Measurements from ENCODE around the gene CMTM2.
"Not testable (repeated sequence)": the region's sequence is repeated elsewhere in the genome, so short reads cannot be mapped to it uniquely, and the experiment has no call there.

CMTM2 gene

GRCh38 chr16:66553223-66553622 lies 26.0 kb upstream of the CMTM2 start:
- peak in 1 of 3 experiments; percentile 41 for DNase-seq

DNA sequence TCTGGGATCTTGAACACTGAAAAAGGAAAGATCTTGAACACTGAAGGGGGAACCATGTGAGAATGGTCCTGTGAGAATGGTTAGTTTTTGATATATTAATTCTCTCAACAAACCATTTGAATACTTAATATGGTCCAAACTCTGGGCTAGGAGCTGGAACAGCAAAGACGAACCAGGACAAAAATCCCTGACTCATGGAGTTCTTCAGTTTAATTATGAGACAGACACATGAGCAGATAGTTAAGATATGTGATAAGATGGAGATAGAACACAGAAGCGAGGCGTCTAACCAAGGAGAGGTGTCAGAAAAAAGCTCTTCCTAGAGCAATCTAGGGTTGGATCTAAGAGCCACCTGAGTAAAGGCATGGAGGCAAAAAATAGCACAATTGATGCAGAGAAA lies 25.2 kb upstream of the CMTM2 start:
- DNase-seq = no peak

- no peak for DNase-seq
Measured at GRCh38 chr16:66554495-66554894, 24.8 kb upstream of the CMTM2 start.

DNA sequence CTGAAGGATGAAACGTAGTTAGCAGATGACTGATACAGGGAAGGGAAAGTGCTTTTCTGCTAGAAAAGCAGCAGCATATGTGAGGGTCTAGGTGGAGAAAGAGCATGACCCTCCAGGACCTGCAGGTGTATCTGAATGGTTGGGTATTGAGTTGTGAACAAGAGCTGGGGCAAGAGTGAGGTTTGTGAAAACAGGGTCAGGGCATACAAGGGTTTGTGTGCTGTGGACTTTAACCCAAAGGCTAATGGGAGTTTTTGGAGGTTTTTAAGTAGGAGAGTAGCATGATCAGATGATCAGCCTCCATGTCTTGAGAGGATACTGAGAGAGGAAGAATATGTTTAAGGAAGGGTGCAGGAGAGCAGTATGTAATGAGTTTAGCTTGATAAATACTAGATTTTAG lies 19.2 kb upstream of the CMTM2 start:
- no peak for DNase-seq

GRCh38 chr16:66561381-66562080 lies 17.7 kb upstream of the CMTM2 start:
- no peak for DNase-seq

GRCh38 chr16:66562409-66562808 lies 16.9 kb upstream of the CMTM2 start:
- DNase-seq = no peak

DNA sequence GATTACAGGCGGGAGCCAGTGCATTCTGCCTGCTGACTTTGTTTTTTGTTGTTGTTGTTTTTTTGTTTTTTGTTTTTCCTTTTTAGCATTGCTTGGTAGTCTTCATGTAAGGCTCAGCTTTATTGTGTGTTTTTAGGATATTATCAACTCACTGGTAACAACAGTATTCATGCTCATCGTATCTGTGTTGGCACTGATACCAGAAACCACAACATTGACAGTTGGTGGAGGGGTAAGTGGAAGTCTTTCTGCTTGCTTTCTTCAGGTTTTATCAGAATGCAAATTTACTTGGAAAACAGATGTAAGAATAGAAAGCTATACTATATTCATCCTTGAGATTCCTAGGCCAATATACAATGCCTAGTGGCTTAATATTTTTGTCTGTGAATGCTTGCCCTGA lies 16.3 kb upstream of the CMTM2 start:
- DNase-seq = no peak

DNA sequence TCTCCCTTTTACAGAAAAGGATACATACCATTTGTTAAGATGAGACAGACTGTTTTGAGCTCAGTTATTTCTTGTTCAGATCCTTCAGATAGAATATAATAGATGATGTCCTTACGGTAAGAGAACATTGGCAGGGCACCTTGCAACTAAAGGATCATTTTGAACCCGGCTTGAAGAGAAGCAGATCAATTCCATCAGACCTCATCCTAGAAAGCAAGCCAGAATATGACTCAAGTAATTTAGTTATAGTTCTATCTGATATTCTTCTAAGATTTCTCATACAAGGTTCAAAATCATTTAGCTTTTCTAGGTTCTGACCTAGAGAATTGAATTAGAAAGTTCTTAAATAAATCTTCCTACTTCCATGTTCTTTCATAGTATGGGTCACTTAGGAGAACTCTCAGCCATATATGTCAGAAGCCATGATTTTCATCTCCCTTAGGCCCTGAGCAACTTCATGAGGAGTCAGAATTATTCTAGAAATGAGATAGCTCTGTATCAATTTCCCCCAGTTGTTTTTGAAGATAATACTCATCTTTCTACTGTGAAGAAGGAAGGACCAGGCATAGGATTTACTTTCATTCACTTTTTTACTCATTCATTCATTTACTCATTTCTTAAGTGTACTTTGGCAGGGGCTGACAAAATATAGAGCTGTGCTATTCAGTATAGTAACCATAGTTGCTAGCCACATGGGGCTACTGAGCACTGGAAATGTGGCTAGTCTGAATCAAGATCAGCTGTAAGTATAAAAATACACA lies 15.5 kb upstream of the CMTM2 start:
- no peak for DNase-seq

DNA sequence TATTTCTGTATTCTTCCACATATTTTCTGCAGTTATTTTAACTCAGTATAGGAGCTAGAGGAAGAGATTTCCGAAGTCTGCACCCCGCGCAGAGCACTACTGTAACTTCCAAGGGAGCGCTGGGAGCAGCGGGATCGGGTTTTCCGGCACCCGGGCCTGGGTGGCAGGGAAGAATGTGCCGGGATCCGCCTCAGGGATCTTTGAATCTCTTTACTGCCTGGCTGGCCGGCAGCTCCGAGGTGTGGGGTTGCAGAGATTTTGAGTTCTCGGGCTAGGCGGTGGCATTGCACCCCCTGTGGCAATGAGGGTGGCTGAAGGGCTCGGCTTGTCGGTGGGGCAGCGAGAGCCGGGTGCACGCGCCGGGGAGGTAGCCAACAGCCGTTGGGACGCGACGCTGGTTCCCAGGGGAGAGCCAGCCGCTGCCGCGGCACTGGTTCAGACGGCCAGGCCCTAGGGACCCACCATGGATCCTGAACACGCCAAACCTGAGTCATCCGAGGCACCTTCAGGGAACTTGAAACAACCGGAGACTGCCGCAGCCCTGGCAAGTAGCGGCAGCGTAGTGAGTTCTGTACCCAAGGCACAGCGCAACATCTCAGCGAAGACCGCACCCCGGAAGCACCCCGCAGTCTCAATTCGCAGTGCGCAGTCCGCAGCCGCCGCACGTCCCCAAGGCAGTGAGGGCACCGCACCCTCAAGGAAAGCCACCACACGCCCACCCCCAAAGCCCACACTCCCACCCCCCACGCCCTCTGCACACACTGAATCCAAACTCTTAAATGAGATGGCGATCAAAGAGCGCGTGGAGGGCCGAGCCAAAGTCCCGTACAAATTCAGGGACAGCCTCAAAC lies 13.0 kb upstream of the CMTM2 start, which contains the start of gene CMTM1:
TSS of gene CMTM1 (plus strand) at position 389 of the 851 bp plus-strand sequence. CDS start at position 464, 75 bp downstream.
- DNase-seq = no peak

DNA sequence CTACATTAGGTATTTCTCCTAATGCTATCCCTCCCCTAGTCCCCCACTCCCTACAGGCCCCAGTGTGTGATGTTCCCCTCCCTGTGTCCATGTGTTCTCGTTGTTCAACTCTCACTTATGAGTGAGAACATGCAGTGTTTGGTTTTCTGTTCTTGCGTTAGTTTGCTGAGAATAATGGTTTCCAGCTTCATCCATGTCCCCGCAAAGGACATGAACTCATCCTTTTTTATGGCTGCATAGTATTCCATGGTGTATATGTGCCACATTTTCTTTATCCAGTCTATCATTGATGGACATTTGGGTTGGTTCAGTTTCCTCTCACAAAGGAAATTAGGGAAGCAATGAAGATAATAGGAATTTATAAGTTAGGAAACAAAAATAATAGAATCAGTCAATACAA lies 12.0 kb upstream of the CMTM2 start:
- DNase-seq = not testable (repeated sequence)

- no peak for DNase-seq
Measured at GRCh38 chr16:66568355-66568754, 10.9 kb upstream of the CMTM2 start.

DNA sequence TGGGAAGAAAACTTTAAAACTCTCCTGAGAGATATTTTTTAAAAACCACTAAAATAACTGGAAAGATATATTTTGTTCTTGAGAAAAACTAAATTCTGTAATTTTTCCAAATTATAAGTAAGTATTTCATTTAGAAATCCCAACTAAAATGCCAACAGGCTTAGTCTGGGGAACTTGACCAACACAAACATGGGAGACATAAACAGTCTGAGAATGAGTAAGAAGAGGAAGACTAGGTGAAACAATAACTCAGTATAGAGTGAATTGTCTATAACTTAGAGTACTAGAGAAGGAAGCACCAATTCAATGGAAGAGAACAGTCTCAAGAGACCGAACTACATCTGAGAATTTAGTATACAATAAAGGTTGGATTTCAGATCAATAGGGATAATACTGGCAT lies 10.1 kb upstream of the CMTM2 start:
- DNase-seq = no peak

- DNase-seq = no peak
Measured at GRCh38 chr16:66569827-66570405, 9.3 kb upstream of the CMTM2 start.

DNA sequence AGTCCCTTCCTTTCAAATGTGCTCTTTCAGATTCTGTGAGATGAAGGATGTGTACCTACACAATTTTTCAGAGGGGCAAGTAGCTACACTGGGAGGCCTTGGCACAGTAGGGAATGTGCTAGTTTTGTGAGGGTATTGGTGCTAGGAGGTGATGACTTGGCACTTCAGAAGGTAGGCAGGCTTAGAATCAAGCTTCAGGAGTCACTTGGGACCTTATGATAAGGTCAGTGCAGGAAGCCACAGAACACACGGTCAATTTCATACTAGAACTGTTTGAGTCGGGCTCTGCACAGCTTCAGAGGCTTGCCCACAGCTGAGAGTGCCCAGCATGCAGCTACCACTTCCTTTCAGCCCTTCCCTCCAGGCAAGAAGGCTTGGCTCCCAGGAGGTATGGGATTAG lies 6.9 kb upstream of the CMTM2 start:
- no peak for DNase-seq

DNA sequence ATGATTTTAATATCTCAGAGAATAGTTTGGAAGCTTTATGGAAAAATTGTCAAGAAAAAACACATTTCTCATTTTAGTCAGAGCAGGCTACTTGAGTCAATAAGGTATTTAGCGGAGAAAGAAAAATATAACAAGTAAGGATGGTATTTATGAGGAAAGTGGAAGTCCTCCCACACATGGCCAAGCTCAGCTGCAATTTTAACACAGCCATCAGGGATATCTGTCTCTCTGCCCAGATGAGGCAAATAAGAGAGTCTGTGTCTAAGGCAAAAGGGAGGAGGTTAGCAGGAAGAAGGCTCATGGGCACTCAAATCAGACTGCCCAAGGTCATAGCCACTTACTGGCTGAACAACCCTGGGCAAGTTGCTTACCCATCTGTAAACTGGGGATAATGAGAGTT lies 5.2 kb upstream of the CMTM2 start:
- no peak for DNase-seq

DNA sequence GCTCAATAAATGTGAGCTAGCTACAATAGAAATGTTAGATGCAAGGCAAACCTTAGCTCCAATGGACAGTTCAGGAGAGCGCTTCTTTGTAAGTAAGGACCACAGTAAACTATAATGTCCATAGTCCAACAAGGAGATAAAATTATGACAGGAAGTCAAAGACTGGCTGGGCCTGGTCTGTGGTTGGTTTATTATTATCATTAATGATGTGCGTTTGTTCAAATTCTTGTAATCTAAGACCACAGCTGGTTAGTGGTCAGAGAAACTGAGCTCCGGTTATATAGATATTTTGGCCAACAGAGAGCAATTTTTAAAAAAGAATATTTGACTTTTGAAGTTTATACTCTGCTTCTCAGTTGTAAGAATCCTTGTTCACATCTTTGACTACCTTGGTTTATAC lies 4.7 kb upstream of the CMTM2 start:
- DNase-seq = no peak

DNA sequence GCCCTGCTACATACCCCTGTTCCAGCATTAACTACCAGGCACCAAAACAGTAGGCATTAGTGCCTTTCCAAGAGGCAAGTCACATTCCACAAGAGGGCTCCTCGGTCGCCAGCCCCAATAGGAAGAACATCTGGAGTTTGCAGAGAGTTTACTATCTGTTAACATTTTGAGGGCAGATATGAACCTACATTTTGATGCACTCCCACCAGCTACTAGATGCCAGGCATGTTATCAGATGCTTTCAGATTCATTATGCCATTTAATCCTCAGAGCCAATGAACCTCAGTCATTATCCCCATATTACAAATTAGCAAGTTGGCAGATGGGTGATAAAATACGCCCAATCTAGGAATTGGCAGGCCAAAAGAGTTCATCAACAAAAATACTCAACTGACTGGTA lies 4.2 kb upstream of the CMTM2 start:
- DNase-seq = no peak

DNA sequence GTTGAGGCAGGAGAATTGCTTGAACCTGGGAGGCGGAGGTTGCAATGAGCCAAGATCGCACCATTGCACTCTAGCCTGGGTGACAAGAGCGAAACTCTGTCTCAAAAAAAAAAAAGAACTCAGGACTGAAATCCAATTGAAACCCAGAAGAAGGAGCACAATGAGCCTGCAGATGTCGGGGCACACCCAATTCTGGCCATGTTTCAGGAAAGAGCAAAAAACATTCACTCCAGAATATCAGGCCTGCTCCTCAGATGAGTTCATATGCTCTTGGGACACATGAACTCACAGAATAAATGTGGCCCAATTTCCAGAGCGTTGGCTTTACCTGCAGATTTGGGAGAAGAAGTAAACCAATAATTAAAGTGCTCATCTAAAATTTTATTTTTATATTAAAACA lies 3.0 kb upstream of the CMTM2 start:
- DNase-seq = no peak

- no peak for DNase-seq
Measured at GRCh38 chr16:66580605-66581209, 1.4 kb downstream of the CMTM2 start.

DNA sequence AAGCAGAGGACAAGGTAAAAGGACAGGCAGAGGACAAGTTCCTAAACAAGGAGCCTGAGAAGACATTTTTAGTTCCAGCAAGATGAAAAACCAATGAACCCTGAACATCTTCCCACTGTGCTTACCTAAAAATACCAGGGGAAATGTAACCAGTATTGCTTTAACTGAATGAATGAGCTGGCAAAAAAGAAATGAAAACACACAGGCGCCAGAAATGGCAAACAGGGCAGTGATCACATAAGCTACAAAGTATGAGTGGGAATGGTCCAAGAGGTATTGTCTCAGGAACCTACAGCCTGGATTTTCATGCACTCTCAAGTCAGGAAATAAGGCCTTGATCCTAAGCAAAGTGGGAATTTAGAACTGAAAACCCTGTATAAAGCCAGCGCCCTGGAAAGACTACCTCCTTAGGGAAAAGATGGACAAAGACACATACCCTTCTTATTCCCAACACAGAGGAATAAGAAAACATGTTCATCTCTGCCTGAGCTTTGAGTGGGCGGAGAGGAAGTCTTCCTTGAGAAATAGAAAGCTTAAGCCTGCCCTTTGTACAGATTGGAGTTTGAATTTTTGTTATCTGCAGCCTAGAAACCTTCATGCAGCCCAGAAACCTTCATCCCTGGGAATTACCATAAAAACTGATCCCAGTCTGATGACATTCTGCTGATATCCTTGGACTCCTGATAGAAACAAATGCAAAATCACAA lies 2.1 kb downstream of the CMTM2 start:
- no peak for DNase-seq

DNA sequence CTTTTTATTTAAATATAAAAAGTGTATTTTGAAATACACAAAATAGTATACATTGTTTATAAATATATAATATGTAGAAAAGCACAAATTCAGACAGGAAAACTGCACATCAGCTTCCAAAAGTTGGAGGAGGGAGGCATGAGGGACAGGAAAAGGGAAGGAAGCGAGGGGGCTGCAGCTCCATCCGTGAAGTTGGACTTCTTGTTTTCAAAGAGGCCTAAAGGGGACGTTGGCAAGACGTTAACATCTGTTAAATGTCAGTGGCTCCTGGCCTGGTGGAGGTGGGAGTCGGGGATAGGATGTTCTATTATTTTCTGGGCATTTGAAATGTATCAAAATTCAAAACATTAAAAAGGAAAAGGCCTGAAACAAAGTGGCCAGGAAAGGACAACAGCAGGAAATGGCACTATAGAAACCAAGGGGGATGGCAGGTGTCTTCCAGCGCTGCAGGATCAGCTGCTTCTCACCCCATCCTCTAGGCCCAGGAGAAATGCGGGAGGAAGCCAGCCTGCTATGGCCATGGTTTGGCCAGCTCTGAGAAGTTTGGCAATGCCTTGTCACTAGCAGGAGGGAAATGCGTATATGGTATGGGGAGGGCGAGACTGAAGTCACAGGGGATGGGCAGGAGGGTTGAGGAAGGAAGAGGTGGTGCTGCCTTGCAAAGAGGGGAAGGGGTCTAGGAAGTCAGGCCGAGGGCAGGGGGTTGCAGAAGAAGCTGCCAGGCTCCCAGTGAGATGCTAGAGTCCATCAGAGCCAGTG lies 6.4 kb downstream of the CMTM2 start:
- DNase-seq = no peak

Data from NCI-H1417 (cell line).